Panc1 (cell line): ENCODE measurements around the gene PRSS50.

Experiments used
- POLR2AphosphoS5 ChIP-seq: IDR thresholded peaks from 2 replicates; pipeline ENCODE4 v1.6.1; 2012; ENCODE audit warnings: mild to moderate bottlenecking, low read depth, low read length, moderate library complexity
- REST ChIP-seq, 2 experiments: IDR thresholded peaks; 2 replicates each; pipeline ENCODE4 v1.6.1; 2011 to 2012; ENCODE audit warnings: low read depth in 2 of 2, control low read depth in 1 of 2, low read length in 1 of 2, mild to moderate bottlenecking in 1 of 2, moderate library complexity in 1 of 2; ENCODE audit not compliant: insufficient read depth in 1 of 2
- TF ChIP-seq, protein P1 (sequence below): fragments of 450-650 bp; IDR thresholded peaks from 2 replicates; pipeline ENCODE4 v1.5.1; 2017; ENCODE audit warnings: mild to moderate bottlenecking

- TF ChIP-seq, protein P1, sequence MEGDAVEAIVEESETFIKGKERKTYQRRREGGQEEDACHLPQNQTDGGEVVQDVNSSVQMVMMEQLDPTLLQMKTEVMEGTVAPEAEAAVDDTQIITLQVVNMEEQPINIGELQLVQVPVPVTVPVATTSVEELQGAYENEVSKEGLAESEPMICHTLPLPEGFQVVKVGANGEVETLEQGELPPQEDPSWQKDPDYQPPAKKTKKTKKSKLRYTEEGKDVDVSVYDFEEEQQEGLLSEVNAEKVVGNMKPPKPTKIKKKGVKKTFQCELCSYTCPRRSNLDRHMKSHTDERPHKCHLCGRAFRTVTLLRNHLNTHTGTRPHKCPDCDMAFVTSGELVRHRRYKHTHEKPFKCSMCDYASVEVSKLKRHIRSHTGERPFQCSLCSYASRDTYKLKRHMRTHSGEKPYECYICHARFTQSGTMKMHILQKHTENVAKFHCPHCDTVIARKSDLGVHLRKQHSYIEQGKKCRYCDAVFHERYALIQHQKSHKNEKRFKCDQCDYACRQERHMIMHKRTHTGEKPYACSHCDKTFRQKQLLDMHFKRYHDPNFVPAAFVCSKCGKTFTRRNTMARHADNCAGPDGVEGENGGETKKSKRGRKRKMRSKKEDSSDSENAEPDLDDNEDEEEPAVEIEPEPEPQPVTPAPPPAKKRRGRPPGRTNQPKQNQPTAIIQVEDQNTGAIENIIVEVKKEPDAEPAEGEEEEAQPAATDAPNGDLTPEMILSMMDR, result no peak
- TF ChIP-seq POLR2AphosphoS5, result no peak
- no peak for TF ChIP-seq REST (IDR thresholded peaks at IDR 0.05; ENCODE audit: insufficient read depth in 1 of 2, low read depth in 2 of 2, low read length in 1 of 2)
These were observed 52.5 kb downstream of the PRSS50 start for GRCh38 chr3:46664971-46665762.
